NCI-H2107 treated with DMSO at 0.1 percent for 48 hours (cell line): ENCODE measurements around the gene ARL3.
A peak's percentile ranks its signal among the peaks of the same experiment; 100 is the strongest.
"Not testable (repeated sequence)": the region's sequence is repeated elsewhere in the genome, so short reads cannot be mapped to it uniquely, and the experiment has no call there.

Experiments used
- DNase-seq: peaks from one replicate; lab custom pipeline; 2025; ENCODE audit not compliant: unreplicated experiment; lab: John Stamatoyannopoulos, UW

ARL3 gene

GRCh38 chr10:102673819-102674511 lies 40.2 kb downstream of the ARL3 start:
- DNase-seq: peak; percentile 9

GRCh38 chr10:102673236-102673818 lies 40.9 kb downstream of the ARL3 start:
- DNase-seq: no peak

- no peak for DNase-seq
Measured at GRCh38 chr10:102670871-102671434, 43.2 kb downstream of the ARL3 start.

GRCh38 chr10:102670065-102670670 lies 44.0 kb downstream of the ARL3 start:
- DNase-seq: no peak

GRCh38 chr10:102669206-102670064 lies 44.8 kb downstream of the ARL3 start:
- no peak for DNase-seq

- no peak for DNase-seq
Measured at GRCh38 chr10:102668326-102669107, 45.7 kb downstream of the ARL3 start.

GRCh38 chr10:102667411-102667810 lies 46.8 kb downstream of the ARL3 start:
- not testable (repeated sequence) for DNase-seq

- no peak for DNase-seq
Measured at GRCh38 chr10:102665904-102666509, 48.2 kb downstream of the ARL3 start.

- DNase-seq: no peak
Measured at GRCh38 chr10:102661658-102662028, 52.6 kb downstream of the ARL3 start.

GRCh38 chr10:102660888-102661657 lies 53.1 kb downstream of the ARL3 start:
- DNase-seq: no peak

GRCh38 chr10:102658802-102659201 lies 55.4 kb downstream of the ARL3 start:
- no peak for DNase-seq

GRCh38 chr10:102657984-102658724 lies 56.0 kb downstream of the ARL3 start:
- no peak for DNase-seq

GRCh38 chr10:102657451-102657850 lies 56.7 kb downstream of the ARL3 start:
- DNase-seq: no peak

GRCh38 chr10:102656791-102657371 lies 57.3 kb downstream of the ARL3 start:
- no peak for DNase-seq

GRCh38 chr10:102656026-102656425 lies 58.2 kb downstream of the ARL3 start:
- no peak for DNase-seq

GRCh38 chr10:102654969-102655368 lies 59.2 kb downstream of the ARL3 start:
- DNase-seq: no peak

- DNase-seq: no peak
Measured at GRCh38 chr10:102654566-102654965, 59.6 kb downstream of the ARL3 start.

- no peak for DNase-seq
Measured at GRCh38 chr10:102653060-102653459, 61.1 kb downstream of the ARL3 start.
